Activated gamma-delta T cell treated with anti-CD3 and anti-CD28 coated beads, Interleukin-2, amount 50 U/mL, for 16 hours (primary cell): ENCODE results near the gene RHOXF2.
"Not testable (repeated sequence)": the region's sequence is repeated elsewhere in the genome, so short reads cannot be mapped to it uniquely, and the experiment has no call there.

Experiments used
- DNase-seq: peaks from one replicate; pipeline ENCODE4 v3.0.0-alpha.2; 2020; ENCODE audit warnings: low read depth

Gene RHOXF2, protein sequence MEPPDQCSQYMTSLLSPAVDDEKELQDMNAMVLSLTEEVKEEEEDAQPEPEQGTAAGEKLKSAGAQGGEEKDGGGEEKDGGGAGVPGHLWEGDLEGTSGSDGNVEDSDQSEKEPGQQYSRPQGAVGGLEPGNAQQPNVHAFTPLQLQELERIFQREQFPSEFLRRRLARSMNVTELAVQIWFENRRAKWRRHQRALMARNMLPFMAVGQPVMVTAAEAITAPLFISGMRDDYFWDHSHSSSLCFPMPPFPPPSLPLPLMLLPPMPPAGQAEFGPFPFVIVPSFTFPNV

DNA sequence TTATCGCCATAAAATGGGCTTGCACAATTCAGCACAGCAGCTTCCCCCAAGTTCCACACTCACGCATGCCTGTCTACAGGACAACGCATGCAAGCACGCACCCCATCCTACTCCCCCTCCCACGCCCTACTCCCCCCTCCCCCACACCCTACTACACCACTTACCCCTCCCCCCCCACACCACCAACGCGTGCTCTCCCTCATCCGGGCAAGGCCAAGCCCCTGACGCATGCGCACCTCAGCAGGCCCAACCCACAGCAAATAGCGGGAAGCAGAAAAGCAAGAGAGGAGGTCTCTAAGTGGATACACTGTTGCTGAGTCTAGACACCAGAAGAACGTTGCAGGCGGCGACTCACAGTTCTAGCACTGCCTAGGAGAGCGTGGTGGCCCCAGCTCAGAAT lies at the start of gene RHOXF2:
TSS of gene RHOXF2 (plus strand) at position 301 of the 400 bp plus-strand sequence. CDS start 138 bp downstream, outside the sequence.
- DNase-seq = not testable (repeated sequence)

DNA sequence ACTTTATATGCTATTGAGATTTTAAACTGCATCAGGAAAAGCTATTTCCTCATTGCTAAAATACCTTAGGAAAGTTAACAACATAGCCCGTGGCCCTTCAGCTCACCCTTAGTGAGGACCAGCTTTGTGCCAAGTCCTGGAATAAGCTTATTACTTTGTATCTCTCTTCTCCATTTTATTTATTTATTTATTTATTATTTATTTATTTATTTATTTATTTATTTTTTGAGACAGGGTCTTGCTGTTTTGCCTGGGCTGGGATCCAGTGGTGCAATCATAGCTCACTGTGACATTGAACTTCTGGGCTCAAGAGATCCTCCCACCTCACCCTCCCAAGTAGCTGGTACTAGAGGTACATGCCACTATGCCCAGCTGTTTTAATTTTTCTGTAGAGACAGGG lies 49.0 kb upstream of the RHOXF2 start:
- no peak for DNase-seq

DNA sequence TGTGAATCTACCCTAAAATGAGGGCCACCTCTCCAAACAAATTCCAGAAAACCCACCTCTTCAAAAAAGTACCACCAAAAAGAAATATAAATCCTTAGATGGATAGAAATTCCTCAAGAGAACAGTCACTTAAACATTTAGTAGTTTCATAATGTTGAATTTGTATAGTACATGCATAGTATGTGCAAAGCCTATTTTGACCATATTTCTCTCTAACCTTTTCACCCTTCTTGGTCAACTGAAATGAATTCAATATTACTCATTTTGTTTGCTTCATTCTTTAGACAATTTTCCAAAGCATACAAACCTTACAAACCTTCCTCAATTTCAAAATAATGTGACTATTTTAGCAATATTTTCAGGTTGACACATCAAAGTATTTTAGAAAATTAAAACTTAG lies 46.8 kb upstream of the RHOXF2 start:
- no peak for DNase-seq

DNA sequence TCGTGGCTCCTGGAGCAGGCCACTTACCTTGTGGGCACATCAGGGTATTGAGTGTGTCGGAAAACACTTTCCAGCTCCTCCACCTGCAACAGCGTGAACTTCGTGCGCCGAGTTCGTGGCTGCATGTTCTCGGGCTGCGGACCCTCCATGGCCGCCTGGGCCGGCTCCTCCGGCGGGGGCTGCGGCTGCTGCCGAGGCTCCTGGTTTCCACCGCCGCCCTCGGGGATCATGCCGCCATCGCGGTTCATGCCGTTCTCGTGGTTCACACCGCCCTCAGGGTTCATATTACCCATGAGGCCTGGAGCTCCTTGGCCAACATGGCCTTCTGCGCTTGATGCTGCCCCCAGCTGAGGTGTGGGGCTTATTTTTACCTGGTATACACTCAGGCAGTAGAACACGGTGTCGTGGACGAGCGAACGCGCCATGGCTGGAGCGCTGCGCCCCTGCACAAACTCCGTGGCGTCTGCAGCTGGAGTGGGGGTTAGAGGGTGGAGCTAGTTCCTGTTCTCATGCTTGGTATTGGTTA lies 42.9 kb upstream of the RHOXF2 start, which contains the start of gene RHOXF1:
TSS of gene RHOXF1 (minus strand) at position 476 of the 526 bp plus-strand sequence. CDS start at position 425, 51 bp downstream.
- DNase-seq = no peak

DNA sequence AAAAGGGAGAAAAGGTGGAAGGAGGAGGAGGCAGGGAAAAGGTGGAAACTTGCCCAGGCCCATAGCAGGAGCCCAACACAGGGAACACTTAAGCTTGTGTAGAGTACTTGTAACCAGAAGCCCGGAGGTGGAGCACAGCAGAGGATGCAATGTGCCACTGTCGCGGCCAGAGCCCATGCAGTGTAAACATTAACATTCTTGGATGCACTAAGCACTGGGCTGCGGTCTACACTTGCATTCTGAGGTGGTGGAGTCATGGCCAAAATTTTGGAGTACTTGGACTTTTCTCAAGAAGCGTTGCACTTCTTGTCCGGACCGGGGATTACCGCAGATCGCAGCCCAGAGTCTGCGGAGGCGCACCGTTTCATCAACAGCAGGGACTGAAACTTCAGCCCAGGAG lies 38.2 kb upstream of the RHOXF2 start:
- no peak for DNase-seq

DNA sequence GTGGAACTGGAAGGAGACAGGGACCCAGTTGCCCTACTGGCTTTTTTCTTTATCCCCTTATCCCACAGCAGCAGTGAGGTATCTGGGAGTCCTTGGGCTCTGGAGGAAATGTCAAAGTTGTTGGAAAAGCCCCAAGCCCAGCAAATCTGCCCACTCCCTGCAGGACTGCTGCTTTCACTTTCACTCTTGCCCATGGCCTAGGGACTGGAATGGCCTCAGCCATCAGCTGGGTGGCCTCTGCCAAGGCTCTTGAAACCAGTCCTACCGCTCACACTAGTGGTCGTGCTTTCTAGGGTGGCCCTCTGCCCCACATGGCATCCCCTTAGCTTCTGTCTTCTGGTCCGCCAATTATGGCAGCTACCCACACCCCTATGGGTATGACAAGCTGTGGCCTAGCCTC lies 33.0 kb upstream of the RHOXF2 start:
- no peak for DNase-seq

DNA sequence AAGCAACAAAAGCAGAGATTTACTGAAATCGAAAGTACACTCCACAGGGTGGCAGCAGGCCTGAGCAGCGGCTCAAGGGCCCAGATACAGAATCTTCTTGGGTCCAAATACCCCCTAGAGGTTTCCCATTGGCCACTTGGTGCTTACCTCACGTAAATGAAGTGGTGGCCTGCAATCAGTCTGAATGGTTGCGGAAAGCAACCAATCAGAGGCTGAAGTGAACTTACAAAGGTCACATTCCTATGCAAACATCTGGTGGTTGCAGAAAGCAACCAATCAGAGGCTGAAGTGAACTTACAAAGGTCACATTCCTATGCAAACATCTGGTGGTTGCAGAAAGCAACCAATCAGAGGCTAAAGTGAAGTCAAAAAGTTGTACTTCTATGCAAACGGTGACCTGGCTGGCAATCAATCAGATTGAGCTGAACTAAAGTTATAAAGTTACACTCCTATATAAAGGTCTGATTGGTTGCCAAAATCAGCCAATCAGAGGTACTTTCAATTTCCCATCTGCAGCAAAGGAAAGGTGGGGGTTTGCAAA lies 30.0 kb upstream of the RHOXF2 start:
- not testable (repeated sequence) for DNase-seq

DNA sequence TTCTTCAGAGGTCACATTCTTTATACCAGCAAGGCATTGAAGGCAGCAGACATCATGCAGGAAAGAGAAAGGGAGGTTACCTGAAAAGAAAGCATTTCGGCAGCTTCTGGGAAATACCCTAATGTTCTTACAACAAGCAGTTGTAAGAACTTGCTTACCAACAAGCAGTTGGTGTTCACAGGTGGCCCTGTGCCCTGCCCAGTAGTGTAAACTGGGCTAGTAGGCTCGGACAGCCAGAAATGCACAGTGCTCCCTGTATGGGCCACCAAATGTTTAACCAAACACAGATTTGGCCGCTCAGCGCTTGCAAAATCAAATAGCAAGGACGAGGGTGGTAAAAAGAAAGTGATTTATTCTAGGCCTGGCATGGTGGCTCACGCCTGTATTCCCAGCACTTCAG lies 22.3 kb upstream of the RHOXF2 start:
- no peak for DNase-seq

DNA sequence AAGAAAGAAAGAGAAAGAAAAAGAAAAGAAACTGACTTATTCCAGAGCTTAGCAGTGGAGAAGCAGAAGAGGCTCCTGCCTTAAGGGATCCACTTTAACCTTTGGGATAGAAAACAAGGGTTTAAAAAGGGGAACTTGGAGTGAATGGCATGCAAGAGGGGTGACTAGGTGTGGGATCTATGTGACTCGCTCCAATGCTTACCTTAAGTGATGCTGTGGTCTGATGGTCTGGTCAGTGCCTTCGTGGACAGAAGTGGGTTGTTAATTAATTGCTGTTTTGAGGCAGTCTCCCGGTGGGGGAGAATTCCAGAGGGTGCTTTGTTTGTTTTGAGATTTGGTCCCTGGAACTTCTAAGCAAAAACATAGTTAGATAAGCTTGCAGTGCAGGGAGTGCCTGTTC lies 21.6 kb upstream of the RHOXF2 start:
- DNase-seq = no peak

DNA sequence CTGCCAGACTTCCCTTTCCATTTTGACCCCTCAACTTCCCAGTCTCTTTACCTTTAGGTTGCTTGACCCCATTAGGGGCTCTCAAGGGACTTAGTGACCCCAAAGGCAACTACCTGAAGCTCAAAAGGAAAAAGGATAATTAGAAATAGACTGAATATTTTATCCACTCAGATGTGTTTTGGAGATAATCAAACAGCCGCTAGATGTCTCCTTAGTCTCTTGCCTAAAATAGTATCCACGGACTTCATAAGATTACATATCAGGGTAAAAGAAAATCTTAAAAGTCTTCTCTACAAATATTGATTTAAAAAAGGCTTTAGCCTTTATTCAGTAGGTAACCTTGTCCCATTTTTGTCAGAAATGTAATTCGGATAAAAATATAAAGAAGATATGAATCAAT lies 21.0 kb upstream of the RHOXF2 start:
- no peak for DNase-seq

DNA sequence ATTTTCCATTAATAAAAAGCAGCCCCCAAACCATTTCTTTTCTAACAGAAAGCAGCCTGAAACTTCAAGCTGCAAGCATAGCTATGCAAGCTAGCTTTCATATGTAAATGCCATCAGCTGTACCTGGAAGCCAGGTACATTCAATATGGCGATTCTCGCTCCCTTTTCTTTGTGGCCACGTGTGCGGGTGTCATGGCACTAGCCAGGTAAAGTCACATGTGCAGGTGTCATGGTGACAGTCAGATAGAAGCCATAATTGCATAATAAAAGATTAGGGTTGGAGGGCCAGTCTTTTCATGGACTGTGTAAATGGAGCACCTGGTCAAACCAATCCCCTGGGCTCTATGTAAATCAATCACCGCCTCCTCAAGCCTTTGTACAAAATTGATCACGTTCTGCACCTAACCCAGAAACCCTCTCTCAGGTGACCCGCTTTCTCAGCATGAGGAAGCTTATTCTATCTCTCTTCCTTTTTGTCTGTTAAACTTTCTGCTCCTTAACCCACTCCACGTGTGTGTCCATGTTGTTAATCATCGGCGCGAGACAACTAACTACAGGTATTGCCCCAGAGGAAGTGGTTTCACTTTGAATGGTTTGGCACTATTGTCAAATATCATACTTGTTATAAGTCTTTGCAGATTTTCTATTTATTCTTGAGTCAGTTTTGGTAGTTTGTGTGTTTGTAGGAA lies 18.0 kb upstream of the RHOXF2 start:
- no peak for DNase-seq

DNA sequence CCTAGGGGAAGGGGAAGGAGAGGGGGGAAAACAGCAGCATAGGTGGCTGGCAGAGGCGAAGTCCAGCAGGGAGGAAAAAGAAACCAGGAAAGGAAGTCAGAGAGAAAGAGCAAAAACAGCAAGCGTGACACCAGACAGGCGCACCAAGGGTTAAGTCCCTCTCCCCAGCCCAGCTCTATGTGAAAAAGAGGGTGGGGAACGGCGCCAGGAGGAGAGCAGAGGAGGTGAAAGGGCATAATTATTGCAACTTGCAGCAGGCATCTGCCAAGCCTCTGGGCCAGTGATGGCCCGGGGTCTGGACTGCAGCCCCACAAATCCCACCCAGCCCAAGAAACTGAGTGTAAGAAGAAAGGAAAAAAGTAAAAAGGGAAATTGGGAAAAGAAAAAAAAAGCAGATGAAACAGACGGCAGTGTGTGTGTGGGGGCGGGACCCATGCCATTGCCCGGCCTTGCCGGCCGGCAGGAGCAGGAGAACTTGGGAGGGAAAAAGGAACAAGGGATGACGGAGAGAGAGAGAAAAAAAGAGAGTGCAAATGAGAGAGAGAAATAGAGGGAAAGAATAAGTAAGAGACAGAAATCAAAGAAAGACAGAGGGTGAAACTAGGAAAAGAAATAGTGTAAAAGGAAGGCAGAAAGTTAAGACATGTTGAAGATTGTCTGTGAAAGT lies 14.1 kb upstream of the RHOXF2 start:
- DNase-seq = no peak

DNA sequence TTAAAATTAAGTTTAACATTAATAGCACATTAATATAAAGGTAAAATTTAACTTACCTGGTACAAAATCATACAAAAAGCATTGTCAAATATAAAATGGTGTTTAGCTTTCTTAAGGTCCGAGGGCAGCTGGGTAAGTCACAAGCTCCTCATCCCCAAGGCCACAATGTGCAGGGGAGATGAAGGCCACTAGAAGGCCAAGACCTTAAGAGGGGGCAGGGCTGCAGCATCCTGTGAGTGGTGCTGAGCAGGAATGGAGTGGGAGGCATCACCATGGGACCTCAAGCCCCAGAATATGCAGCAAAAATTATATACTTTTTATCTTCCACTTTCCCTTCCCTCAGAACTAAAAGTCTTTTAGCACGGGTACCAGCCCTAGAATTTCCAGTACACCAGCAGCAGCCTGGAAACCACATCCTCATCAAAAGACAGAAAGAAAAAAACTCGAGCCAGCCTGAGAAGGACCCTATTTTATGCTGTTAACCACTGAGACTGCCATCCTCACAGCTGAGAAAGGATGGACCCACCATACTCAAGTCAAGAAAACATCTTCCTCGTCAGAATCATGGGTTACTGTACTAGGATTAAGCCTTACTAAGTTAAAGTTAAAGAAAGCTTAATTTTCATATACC lies 13.0 kb upstream of the RHOXF2 start:
- no peak for DNase-seq

DNA sequence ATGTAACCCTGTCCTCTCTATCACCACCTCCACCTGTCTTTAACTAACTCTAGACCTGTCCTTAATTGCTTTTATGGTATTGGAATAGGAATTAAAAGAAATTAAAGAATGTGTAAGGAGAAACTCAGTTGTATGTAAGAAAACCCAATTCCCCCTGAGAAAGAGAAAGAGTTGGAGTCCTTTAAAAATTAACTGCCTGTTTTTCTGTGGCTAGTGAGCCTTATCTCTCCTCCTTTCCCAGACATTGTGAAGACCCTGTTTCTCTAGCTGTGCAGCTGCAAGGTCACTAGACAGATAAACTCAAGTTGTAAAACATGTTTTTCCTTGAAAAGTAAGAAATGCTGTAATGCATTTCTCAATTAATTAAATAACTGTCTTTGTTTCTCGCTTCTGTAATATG lies 12.1 kb upstream of the RHOXF2 start:
- not testable (repeated sequence) for DNase-seq

DNA sequence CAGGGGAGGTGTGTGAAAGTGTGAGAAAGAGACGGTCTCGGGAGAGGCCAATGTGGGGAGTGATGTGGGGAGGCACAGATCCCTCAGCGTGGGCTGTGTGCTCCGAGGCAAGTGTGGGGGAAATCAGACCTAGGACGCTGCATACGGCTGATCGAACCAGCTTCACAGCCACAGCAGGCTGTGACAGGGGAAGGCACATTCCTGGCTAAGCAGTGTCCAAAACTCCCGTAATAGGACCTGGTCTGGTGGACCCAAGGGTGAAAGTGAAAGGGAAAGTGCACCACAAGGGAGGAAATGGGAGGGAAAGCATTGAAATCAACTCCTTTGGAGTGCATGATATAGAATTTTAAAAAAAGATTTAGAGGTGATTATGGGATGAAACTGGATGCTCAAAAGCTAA lies 10.9 kb upstream of the RHOXF2 start:
- no peak for DNase-seq

DNA sequence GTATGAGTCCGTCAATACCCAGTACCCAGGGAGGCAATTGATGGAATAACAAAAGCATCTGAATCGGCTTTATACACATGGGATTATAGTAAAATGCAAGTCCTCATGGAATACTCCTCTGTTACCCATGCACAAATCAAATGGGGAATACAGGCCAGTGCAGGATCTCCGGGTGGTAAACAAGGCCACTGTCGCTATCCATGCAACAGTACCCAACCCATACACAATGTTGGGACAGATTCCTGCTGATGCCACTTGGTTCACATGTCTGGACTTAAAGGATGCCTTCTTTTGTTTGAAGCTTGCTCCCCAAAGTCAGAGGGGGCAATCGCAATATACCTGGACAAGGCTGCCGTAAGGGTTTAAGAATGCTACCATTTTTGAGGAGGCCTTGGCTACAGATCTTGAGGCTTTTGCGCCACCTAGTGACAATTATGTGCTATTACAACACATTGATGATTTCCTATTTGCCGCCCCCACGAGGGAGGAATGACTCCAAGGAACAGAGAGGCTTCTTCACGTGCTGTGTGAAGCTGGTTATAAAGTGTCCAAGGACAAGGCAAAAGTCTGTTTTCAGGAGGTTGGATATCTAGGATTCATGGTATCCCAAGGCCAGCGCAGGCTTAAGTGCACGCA lies 8.2 kb upstream of the RHOXF2 start:
- DNase-seq = not testable (repeated sequence)

DNA sequence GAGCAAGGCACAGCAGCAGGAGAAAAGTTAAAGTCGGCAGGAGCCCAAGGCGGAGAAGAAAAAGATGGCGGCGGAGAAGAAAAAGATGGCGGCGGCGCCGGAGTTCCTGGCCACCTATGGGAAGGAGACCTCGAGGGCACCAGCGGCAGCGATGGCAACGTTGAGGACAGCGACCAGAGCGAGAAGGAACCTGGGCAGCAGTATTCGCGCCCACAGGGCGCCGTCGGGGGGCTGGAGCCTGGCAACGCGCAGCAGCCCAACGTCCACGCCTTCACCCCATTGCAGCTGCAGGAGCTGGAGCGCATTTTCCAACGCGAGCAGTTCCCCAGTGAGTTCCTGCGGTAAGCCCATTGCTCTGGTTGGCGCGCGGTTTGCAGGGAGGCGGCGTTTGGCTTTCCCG lies 673 bp downstream of the RHOXF2 start:
- not testable (repeated sequence) for DNase-seq

DNA sequence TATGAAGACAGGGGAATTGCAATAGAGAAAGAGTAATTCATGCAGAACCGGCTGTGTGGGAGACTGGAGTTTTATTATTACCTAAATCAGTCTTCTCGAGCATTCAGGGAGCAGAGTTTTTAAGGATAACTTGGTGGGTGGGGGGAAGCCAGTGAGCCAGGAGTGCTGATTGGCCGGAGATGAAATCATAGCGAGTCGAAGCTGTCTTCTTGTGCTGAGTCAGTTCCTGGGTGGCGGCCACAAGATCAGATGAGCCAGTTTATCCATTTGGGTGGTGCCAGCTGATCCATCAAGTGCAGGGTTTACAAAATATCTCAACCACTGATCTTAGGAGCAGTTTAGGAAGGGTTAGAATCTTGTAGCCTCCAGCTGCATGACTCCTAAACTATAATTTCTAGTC lies 34.8 kb downstream of the RHOXF2 start:
- not testable (repeated sequence) for DNase-seq

DNA sequence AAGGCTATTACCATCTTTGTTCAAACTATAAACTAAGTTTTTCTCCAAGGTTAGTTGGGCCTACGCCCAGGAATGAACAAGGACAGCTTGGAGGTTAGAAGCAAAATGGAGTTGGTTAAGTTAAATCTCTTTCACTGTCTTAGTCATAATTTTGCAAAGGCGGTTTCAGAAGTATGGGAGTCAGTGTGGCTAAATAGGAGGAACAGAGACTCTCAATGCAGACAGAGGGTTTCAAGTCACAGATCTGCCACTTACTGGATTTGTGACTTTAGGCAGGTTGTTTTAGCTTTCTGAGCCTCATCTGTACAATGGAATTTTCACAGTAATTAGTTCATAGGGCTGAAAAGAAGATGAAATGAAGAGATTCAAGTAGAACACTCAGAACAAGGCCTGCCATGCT lies 35.3 kb downstream of the RHOXF2 start:
- not testable (repeated sequence) for DNase-seq

DNA sequence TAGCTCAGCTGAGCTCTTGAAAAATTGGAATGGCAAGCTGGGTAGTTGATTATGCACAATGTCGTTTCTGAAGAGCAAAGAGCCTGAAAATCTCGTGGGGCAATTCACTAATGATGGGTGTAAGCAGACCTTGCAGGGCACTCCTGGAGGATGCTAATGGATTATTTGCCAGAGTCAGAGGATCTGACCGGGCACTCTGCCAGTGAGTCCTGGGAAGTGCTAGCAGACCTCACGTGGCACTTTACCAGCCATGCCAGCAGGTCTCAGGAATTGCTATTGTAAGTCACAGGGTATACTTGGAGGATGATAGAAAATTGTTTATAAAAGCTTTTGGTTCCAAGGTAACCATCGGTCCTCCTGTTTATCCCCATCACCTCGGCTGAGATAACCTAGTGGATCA lies 37.4 kb downstream of the RHOXF2 start:
- not testable (repeated sequence) for DNase-seq

DNA sequence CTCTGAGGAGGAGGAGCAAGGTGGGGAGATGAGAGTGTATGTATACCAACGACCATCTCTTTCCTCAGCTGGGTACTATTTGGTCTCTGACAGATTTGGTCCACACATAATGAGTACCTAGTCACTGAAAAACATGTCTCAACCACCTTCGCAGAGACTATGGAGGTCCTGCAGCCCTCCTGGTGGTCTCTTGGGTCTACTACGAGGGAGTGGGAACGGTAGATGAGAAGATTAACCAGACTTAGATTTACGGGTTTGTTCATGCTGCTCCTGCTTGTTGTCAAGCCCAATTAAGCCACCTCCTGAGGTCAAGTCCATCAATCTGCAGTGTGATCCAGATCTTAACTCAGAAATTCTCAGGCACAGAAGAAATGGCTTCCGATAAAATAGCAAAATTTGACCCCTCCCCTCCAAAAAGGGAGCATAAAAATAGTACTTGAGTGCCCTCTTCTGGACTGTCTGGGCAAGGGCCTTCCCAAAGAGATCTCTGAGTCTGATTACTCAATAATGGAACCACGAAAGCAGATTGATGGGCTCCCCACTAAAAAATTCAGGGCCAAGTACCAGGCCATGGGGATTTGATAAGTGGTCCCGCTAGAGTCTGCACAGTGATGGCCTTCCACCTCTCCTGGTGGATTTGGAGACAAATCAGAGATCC lies 38.3 kb downstream of the RHOXF2 start:
- DNase-seq = not testable (repeated sequence)
